CD8-positive, alpha-beta memory T cell (primary cell): ENCODE data around the gene ABCC6. TPM values are rescaled to one million over a fixed set of nuclear protein-coding genes. Genes with fewer than 3 reads are reported as not detected.
A peak's percentile ranks its signal among the peaks of the same experiment; 100 is the strongest.

Experiments
- CTCF ChIA-PET: fragments of 350-600 bp; sonication (Branson Sonifier 250); formaldehyde crosslinking; loops from one replicate; lab custom pipeline; 2021; ENCODE audit warnings: antibody characterized with exemption; lab: Charles Lee
- POLR2A ChIA-PET: fragments of 350-600 bp; sonication (Branson Sonifier 250); formaldehyde crosslinking; loops from one replicate; lab custom pipeline; 2021; ENCODE audit warnings: antibody characterized with exemption; lab: Charles Lee
- DNase-seq, 5 donors: peaks; one replicate each; pipeline versions ENCODE4 v3.0.0 to v3.0.0-alpha.2; 2020 to 2022; ENCODE audit warnings: mixed read lengths in 1 of 5
- H3K27ac ChIP-seq: one replicate; pipeline ENCODE4 v1.7.0; 2013; ENCODE audit warnings: low read depth, mild to moderate bottlenecking, low read length, moderate library complexity
- H3K27me3 ChIP-seq: 2 replicates; pipeline ENCODE4 v1.7.0; 2013; ENCODE audit warnings: low read length, mild to moderate bottlenecking; ENCODE audit not compliant: insufficient read depth, poor library complexity, severe bottlenecking
- H3K36me3 ChIP-seq: 2 replicates; pipeline ENCODE4 v1.7.0; 2013; ENCODE audit warnings: mild to moderate bottlenecking, low read length, moderate library complexity; ENCODE audit not compliant: insufficient read depth
- H3K4me1 ChIP-seq: 2 replicates; pipeline ENCODE4 v1.7.0; 2013; ENCODE audit warnings: mild to moderate bottlenecking, low read length, moderate library complexity; ENCODE audit not compliant: insufficient read depth
- H3K4me3 ChIP-seq: 2 replicates; pipeline ENCODE4 v1.7.0; 2013; ENCODE audit warnings: mild to moderate bottlenecking, low read length
- H3K9me3 ChIP-seq: 2 replicates; pipeline ENCODE4 v1.7.0; 2013; ENCODE audit warnings: mild to moderate bottlenecking, low read length
- H3K27ac Mint-ChIP-seq, 8 donors: one replicate each; pipeline ENCODE4 v1.8.0; 2020 to 2021; ENCODE audit warnings: mixed read lengths in 8 of 8, mild to moderate bottlenecking in 6 of 8, inconsistent platforms in 3 of 8, moderate library complexity in 3 of 8
- H3K27me3 Mint-ChIP-seq, 2 donors: one replicate each; pipeline ENCODE4 v1.8.0; 2020 to 2021; ENCODE audit warnings: mixed read lengths in 2 of 2, mild to moderate bottlenecking in 1 of 2, moderate library complexity in 1 of 2
- H3K36me3 Mint-ChIP-seq, 3 donors: one replicate each; pipeline ENCODE4 v1.8.0; 2020 to 2021; ENCODE audit warnings: mixed read lengths in 3 of 3, inconsistent platforms in 1 of 3, mild to moderate bottlenecking in 1 of 3
- H3K4me1 Mint-ChIP-seq, 3 donors: one replicate each; pipeline ENCODE4 v1.8.0; 2020 to 2021; ENCODE audit warnings: mixed read lengths in 3 of 3, inconsistent platforms in 1 of 3, mild to moderate bottlenecking in 1 of 3
- H3K4me3 Mint-ChIP-seq, 7 donors: one replicate each; pipeline ENCODE4 v1.8.0; 2020 to 2021; ENCODE audit warnings: mixed read lengths in 7 of 7, mild to moderate bottlenecking in 6 of 7, moderate library complexity in 4 of 7, inconsistent platforms in 2 of 7
- H3K9me3 Mint-ChIP-seq, 5 donors: one replicate each; pipeline ENCODE4 v1.8.0; 2020 to 2022; ENCODE audit warnings: mixed read lengths in 5 of 5, mild to moderate bottlenecking in 3 of 5, moderate library complexity in 2 of 5, inconsistent platforms in 1 of 5
- polyA plus RNA-seq: library from polyadenylated mRNA; unstranded; fragments of 300-500 nt; fragmentation: Illumina TruSeq; gene quantifications from one replicate; pipeline ENCODE4 v1.2.3, GENCODE V29; 2021
- total RNA-seq, 2 experiments: library from RNA; stranded (reverse); gene quantifications; one replicate each; pipeline ENCODE4 v1.2.3, GENCODE V29; 2021

ABCC6 gene
- total and polyA plus RNA-seq, 3 experiments from 2014 or later, result 0.18 TPM; not detected in 2

DNA sequence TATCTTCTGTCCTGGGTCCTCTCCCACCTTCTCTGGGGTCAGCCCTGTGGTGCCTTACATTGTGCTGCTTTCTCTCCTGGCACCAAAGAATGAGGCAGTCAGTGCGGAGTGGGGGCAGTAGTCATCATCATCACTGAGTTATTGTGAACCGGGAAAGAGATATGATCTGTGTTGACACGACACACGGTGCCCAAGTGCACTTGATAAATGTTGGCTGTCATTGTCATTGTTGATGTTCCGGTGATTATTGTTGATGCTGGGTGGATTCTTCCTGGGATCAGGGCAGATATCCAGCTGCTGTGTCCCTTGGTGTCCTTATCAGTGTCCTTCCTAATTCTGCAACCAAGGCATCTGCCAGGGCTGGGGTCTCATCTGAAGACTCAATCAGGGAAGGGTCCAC is 121.7 kb downstream of the ABCC6 start:
- H3K27ac Mint-ChIP-seq, result peak overlapping the region in 4 of 8 donors; percentile 31 to 70 (median 66)
- POLR2A ChIA-PET, result no interaction called here
- Histone ChIP-seq H3K27me3 (no peaks in the 10 kb centered on the region), H3K36me3 (peaks cover 27% of the 10 kb centered on the region), H3K27ac (no peak overlapping the region), H3K9me3 (no peaks in the 10 kb centered on the region), H3K4me1 (no peaks in the 10 kb centered on the region), H3K4me3 (no peak overlapping the region)
- H3K27me3 Mint-ChIP-seq, result peaks cover 0 to 2% of the 10 kb centered on the region in 2 donors
- H3K36me3 Mint-ChIP-seq, result peaks cover 9 to 82% (median 10%) of the 10 kb centered on the region in 3 donors
- H3K4me1 Mint-ChIP-seq, result peaks cover 0 to 1% (median 0%) of the 10 kb centered on the region in 3 donors
- DNase-seq, result no peak
- no peaks in the 10 kb centered on the region for H3K9me3 Mint-ChIP-seq
- H3K4me3 Mint-ChIP-seq, result no peak overlapping the region
- CTCF ChIA-PET, result no interaction called here

DNA sequence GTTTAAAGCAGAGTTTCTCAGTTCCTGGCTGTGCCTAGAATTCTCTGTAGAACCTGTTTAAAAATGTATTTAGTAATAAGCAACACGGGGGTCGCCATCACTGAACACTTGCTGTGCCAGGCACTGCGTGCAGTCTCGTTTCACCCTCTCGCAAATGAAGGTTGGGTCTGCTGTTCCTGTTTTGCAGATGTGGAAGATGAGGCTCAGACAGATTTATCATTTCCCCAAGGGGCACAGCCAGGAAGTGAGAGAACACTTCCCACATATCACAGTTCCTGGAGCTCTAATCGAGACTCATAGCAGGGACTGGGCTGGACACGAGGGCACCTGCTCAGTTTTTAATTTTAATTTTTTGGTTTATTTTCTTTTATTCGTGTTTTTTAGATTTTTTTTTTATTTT is 122.7 kb downstream of the ABCC6 start:
- H3K36me3 Mint-ChIP-seq, result peaks cover 10 to 83% (median 10%) of the 10 kb centered on the region in 3 donors
- Histone ChIP-seq H3K27me3 (no peaks in the 10 kb centered on the region), H3K4me3 (no peak overlapping the region), H3K36me3 (peaks cover 24% of the 10 kb centered on the region), H3K9me3 (no peaks in the 10 kb centered on the region), H3K27ac (no peak overlapping the region), H3K4me1 (no peaks in the 10 kb centered on the region)
- no peak for DNase-seq
- no peak overlapping the region for H3K27ac Mint-ChIP-seq
- H3K4me1 Mint-ChIP-seq, result peaks cover 0 to 1% (median 0%) of the 10 kb centered on the region in 3 donors
- ChIA-PET POLR2A (no interaction called here), CTCF (no interaction called here)
- H3K9me3 Mint-ChIP-seq, result no peaks in the 10 kb centered on the region
- H3K27me3 Mint-ChIP-seq, result peaks cover 0 to 2% of the 10 kb centered on the region in 2 donors
- H3K4me3 Mint-ChIP-seq, result no peak overlapping the region

DNA sequence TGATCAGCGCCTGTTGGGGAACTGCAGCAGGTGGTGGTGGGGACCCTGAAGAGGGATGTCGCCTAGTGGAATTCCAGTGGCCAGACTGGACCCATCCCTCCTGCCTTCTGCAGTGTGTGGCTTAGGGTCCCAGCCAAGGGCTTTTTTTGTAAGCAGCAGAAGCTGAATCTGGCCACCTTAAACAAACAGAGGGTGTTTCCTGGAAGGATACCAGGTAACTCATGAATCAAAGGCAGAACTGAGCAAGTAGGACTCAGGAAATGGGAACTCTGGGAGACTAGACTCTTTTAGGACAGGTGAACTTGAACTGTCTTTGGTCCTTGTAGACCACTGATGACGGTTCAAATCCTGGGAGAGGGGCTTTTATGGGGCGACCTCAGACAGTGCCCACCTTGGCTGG is 124.0 kb downstream of the ABCC6 start:
- POLR2A ChIA-PET, result no interaction called here
- Mint-ChIP-seq H3K27ac (peak overlapping the region in 1 of 8 donors; percentile 50), H3K27me3 (peaks cover 0 to 2% of the 10 kb centered on the region in 2 donors), H3K4me3 (no peak overlapping the region), H3K4me1 (peaks cover 0 to 1% (median 0%) of the 10 kb centered on the region in 3 donors), H3K9me3 (no peaks in the 10 kb centered on the region), H3K36me3 (peaks cover 10 to 83% (median 10%) of the 10 kb centered on the region in 3 donors)
- Histone ChIP-seq H3K27ac (no peak overlapping the region), H3K4me3 (no peak overlapping the region), H3K4me1 (no peaks in the 10 kb centered on the region), H3K9me3 (no peaks in the 10 kb centered on the region), H3K36me3 (peaks cover 24% of the 10 kb centered on the region), H3K27me3 (no peaks in the 10 kb centered on the region)
- CTCF ChIA-PET, result no interaction called here
- no peak for DNase-seq

Other genes with a start within 250 kb of the ABCC6 start
- 10 to 100 TPM; 14.4 to 16.3 TPM for gene NOMO3, start 9.0 kb upstream of the ABCC6 start, total RNA-seq
- 15.6 TPM for gene NOMO3, start 9.0 kb upstream of the ABCC6 start, polyA plus RNA-seq
- gene NPIPA7, start 155.6 kb upstream of the ABCC6 start, total RNA-seq, result 10 to 100 TPM in 1 of 2 experiments, 1 to 10 TPM in 1; 6.9 to 11.1 TPM
- 1.3 TPM for gene NPIPA7, start 155.6 kb upstream of the ABCC6 start, polyA plus RNA-seq